OCI-LY7 (cell line): ENCODE results near the gene SAMD15.

Source experiments
- CTCF ChIP-seq: fragments of 200-600 bp; sonication (generic); conservative IDR thresholded peaks from 2 replicates; pipeline ENCODE4 v1.5.1; 2014; ENCODE audit warnings: mild to moderate bottlenecking, antibody characterized with exemption, low read length, moderate library complexity, mixed read lengths
- EZH2phosphoT487 ChIP-seq: fragments of 200-600 bp; sonication (generic); IDR thresholded peaks from 2 replicates; pipeline ENCODE4 v1.6.1; 2018; ENCODE audit warnings: low read depth, borderline replicate concordance, mild to moderate bottlenecking, mixed run types, antibody characterized with exemption, low read length, moderate library complexity, mixed read lengths

- no peak for TF ChIP-seq CTCF
- no peak for TF ChIP-seq EZH2phosphoT487
Measured at GRCh38 chr14:77347751-77348150, 29.4 kb upstream of the SAMD15 start.
